Natural killer cell (primary cell): ENCODE results near the gene CHRNA10. TPM values are rescaled to one million over a fixed set of nuclear protein-coding genes. Genes with fewer than 3 reads are reported as not detected.

Source experiments
- ATAC-seq, 3 donors: fragments of 150-1000 bp in 2 of 3; fragments of 200-7000 bp in 1 of 3; cut with Tn5 transposase; 1 replicate in 1 of 3; 2 replicates in 2 of 3; pipeline ENCODE4 v1.10.0; 2021; ENCODE audit warnings: mild to moderate bottlenecking in 2 of 3, moderate library complexity in 2 of 3
- DNase-seq, 2 donors: peaks; one replicate each; pipeline versions ENCODE4 v3.0.0 to v3.0.0-alpha.2; 2013 to 2021; ENCODE audit warnings: mixed read lengths in 1 of 2
- H3K27ac ChIP-seq: one replicate; pipeline ENCODE4 v1.5.1; 2013; ENCODE audit warnings: mild to moderate bottlenecking, low read length
- H3K27me3 ChIP-seq: one replicate; pipeline ENCODE4 v1.6.1; 2013; ENCODE audit warnings: low read length; ENCODE audit not compliant: control insufficient read depth, insufficient read depth
- H3K36me3 ChIP-seq: one replicate; pipeline ENCODE4 v1.6.1; 2013; ENCODE audit warnings: low read length; ENCODE audit not compliant: control insufficient read depth, insufficient read depth
- H3K4me1 ChIP-seq: one replicate; pipeline ENCODE4 v1.6.1; 2013; ENCODE audit warnings: low read length; ENCODE audit not compliant: control insufficient read depth, insufficient read depth
- H3K4me3 ChIP-seq: one replicate; pipeline ENCODE4 v1.5.1; 2013; ENCODE audit warnings: low read length
- H3K9me3 ChIP-seq: one replicate; pipeline ENCODE4 v1.6.1; 2013; ENCODE audit warnings: low read length; ENCODE audit not compliant: control insufficient read depth, insufficient read depth
- H3K27ac Mint-ChIP-seq, 2 donors: one replicate each; pipeline ENCODE4 v1.8.0; 2022; ENCODE audit warnings: mild to moderate bottlenecking in 2 of 2, mixed read lengths in 2 of 2, moderate library complexity in 1 of 2
- H3K27me3 Mint-ChIP-seq, 2 donors: one replicate each; pipeline ENCODE4 v1.8.0; 2022; ENCODE audit warnings: low read depth in 2 of 2, mixed read lengths in 2 of 2
- H3K36me3 Mint-ChIP-seq: one replicate; pipeline ENCODE4 v1.8.0; 2022; ENCODE audit warnings: mixed read lengths
- H3K4me1 Mint-ChIP-seq, 2 donors: one replicate each; pipeline ENCODE4 v1.8.0; 2022; ENCODE audit warnings: mixed read lengths in 2 of 2
- H3K4me3 Mint-ChIP-seq: one replicate; pipeline ENCODE4 v1.8.0; 2022; ENCODE audit warnings: mild to moderate bottlenecking, moderate library complexity, mixed read lengths
- H3K9me3 Mint-ChIP-seq, 2 donors: one replicate each; pipeline ENCODE4 v1.8.0; 2022; ENCODE audit warnings: mixed read lengths in 2 of 2
- CTCF ChIP-seq: fragments of 200-600 bp; IDR thresholded peaks from one replicate; pipeline ENCODE4 v1.8.0; 2022; ENCODE audit warnings: antibody characterized with exemption
- WGBS: methylation state at CpG from one replicate; pipeline ENCODE4 v1.1.7; 2013; ENCODE audit warnings: missing lambda C conversion rate; ENCODE audit not compliant: insufficient coverage; 5-methylcytosine and 5-hydroxymethylcytosine counted together
- intact Hi-C: fragments of 100-400 bp; cut with micrococcal nuclease; formaldehyde crosslinking; loops from one replicate; pipeline ENCODE4 v1.14.2; 2022
- total RNA-seq, 4 donors: library from RNA; stranded (reverse); fragments of 120-200 nt in 1 of 4; gene quantifications; one replicate each; pipeline versions ENCODE4 v1.2.3 to v1.2.4, GENCODE V29; 2013 to 2022

The CHRNA10 gene
- total RNA-seq, 3 donors from 2014 or later (not counting 1 experiment from before 2014, with no cell fraction given) = 0.36 to 0.60 (median 0.45) TPM

DNA sequence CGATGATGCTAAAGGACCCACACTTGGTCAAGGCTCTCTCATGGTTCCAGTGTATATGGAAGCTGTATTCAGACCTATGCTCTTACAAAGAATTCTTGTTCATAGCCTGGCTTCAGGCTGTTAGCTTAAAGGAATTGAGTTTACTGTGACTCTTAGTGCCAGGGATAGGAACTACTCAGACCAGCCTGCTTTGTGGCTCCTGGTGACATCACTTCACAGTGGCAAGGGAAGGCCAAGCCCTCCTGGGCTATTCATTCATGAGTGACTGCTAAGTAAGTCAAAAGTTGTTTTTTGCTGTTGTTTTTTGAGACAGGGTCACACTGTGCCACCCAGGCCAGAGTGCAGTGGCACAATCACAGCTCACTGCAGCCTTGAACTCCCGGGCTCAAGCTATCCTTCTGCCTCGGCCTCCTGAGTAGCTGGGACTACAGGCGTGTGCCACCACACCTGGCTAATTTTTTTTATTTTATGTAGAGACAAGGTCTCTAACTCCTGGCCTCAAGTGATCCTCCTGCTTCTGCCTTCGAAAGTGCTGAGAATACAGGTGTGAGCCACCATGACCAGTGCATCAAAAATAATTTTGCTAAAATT is 39.0 kb downstream of the CHRNA10 start:
- H3K9me3 Mint-ChIP-seq = no peaks in the 10 kb centered on the region
- H3K4me1 Mint-ChIP-seq = no peaks in the 10 kb centered on the region
- no peak overlapping the region for H3K27ac Mint-ChIP-seq
- no peaks in the 10 kb centered on the region for H3K36me3 Mint-ChIP-seq
- Histone ChIP-seq H3K9me3 (no peaks in the 10 kb centered on the region), H3K4me3 (no peak overlapping the region), H3K27me3 (no peaks in the 10 kb centered on the region), H3K4me1 (no peaks in the 10 kb centered on the region), H3K36me3 (no peaks in the 10 kb centered on the region), H3K27ac (no peak overlapping the region)
- peaks cover 0 to 6% of the 10 kb centered on the region in 2 donors for H3K27me3 Mint-ChIP-seq
- no peak for ATAC-seq
- no peak for DNase-seq
- no peak overlapping the region for H3K4me3 Mint-ChIP-seq
- WGBS = 91% methylated on average over 5 of the region's 5 CpGs
- intact Hi-C loops = no loop called here
- no peak for TF ChIP-seq CTCF

- Histone ChIP-seq H3K27me3 (no peaks in the 10 kb centered on the region), H3K36me3 (no peaks in the 10 kb centered on the region), H3K9me3 (no peaks in the 10 kb centered on the region), H3K4me1 (peaks cover 3% of the 10 kb centered on the region), H3K27ac (no peak overlapping the region), H3K4me3 (no peak overlapping the region)
- no peak for TF ChIP-seq CTCF
- Mint-ChIP-seq H3K4me3 (no peak overlapping the region), H3K4me1 (peaks cover 6 to 7% of the 10 kb centered on the region in 2 donors), H3K27me3 (peaks cover 7 to 11% of the 10 kb centered on the region in 2 donors), H3K27ac (no peak overlapping the region), H3K36me3 (no peaks in the 10 kb centered on the region), H3K9me3 (no peaks in the 10 kb centered on the region)
- DNase-seq (no peak), ATAC-seq (no peak)
- intact Hi-C loops = no loop called here
- WGBS = 83% methylated on average over 4 of the region's 4 CpGs
Observed at GRCh38 chr11:3631331-3631730, 39.9 kb downstream of the CHRNA10 start.

- Histone ChIP-seq H3K36me3 (no peaks in the 10 kb centered on the region), H3K9me3 (no peaks in the 10 kb centered on the region), H3K27me3 (no peaks in the 10 kb centered on the region), H3K4me3 (no peak overlapping the region), H3K27ac (no peak overlapping the region), H3K4me1 (peaks cover 7% of the 10 kb centered on the region)
- no peak for TF ChIP-seq CTCF
- Mint-ChIP-seq H3K4me1 (peaks cover 8 to 12% of the 10 kb centered on the region in 2 donors), H3K27me3 (peaks cover 7 to 9% of the 10 kb centered on the region in 2 donors), H3K36me3 (no peaks in the 10 kb centered on the region), H3K9me3 (no peaks in the 10 kb centered on the region), H3K27ac (no peak overlapping the region), H3K4me3 (no peak overlapping the region)
- no CpG with 5 or more reads among the region's 1 CpG for WGBS
- ATAC-seq (no peak), DNase-seq (no peak)
- intact Hi-C loops = no loop called here
Observed at GRCh38 chr11:3627291-3627690, 43.9 kb downstream of the CHRNA10 start.
